MM.1S (cell line): ENCODE data around the gene CHST2.

ENCODE experiments used
- DNase-seq: peaks from one replicate; pipeline ENCODE4 v3.0.0-alpha.2; 2015
- H2AFZ ChIP-seq: fragments of 300-600 bp; sonication (generic); 2 replicates; pipeline ENCODE4 v1.6.0; 2016; ENCODE audit warnings: antibody characterized with exemption, low read length
- H3F3A ChIP-seq: fragments of 300-600 bp; sonication (generic); 2 replicates; pipeline ENCODE4 v1.6.1; 2016; ENCODE audit warnings: mild to moderate bottlenecking, antibody characterized with exemption, low read length, moderate library complexity, mixed read lengths; ENCODE audit not compliant: insufficient read depth
- H3K27ac ChIP-seq: fragments of 300-600 bp; sonication (generic); 2 replicates; pipeline ENCODE4 v1.5.1; 2016; ENCODE audit warnings: mild to moderate bottlenecking, low read length
- H3K27me3 ChIP-seq: fragments of 300-600 bp; sonication (generic); replicated peaks from 2 replicates; pipeline ENCODE4 v1.6.0; 2016; ENCODE audit warnings: low read length; ENCODE audit not compliant: insufficient read depth
- H3K36me3 ChIP-seq: fragments of 300-600 bp; sonication (generic); replicated peaks from 2 replicates; pipeline ENCODE4 v1.6.1; 2016; ENCODE audit warnings: mild to moderate bottlenecking, low read length, mixed read lengths; ENCODE audit not compliant: insufficient read depth
- H3K4me1 ChIP-seq: fragments of 300-600 bp; sonication (generic); 2 replicates; pipeline ENCODE4 v1.6.1; 2016; ENCODE audit warnings: low read length, mixed read lengths
- H3K4me2 ChIP-seq: fragments of 300-600 bp; sonication (generic); 2 replicates; pipeline ENCODE4 v1.6.0; 2016; ENCODE audit warnings: low read depth, low read length
- H3K4me3 ChIP-seq: fragments of 300-600 bp; sonication (generic); 2 replicates; pipeline ENCODE4 v1.5.1; 2016; ENCODE audit warnings: low read length, mixed read lengths
- H3K79me2 ChIP-seq: fragments of 300-600 bp; sonication (generic); 2 replicates; pipeline ENCODE4 v1.6.1; 2016; ENCODE audit warnings: mixed run types, low read length, mixed read lengths
- H3K9ac ChIP-seq: fragments of 300-600 bp; sonication (generic); 2 replicates; pipeline ENCODE4 v1.6.1; 2016; ENCODE audit warnings: low read length, mixed read lengths
- H3K9me2 ChIP-seq: fragments of 300-600 bp; sonication (generic); replicated peaks from 2 replicates; pipeline ENCODE4 v1.6.1; 2016; ENCODE audit warnings: mild to moderate bottlenecking, low read length, mixed read lengths; ENCODE audit not compliant: insufficient read depth
- H3K9me3 ChIP-seq: fragments of 300-600 bp; sonication (generic); replicated peaks from 2 replicates; pipeline ENCODE4 v1.6.1; 2016; ENCODE audit warnings: mild to moderate bottlenecking, low read length, mixed read lengths; ENCODE audit not compliant: insufficient read depth
- H4K20me1 ChIP-seq: fragments of 300-600 bp; sonication (generic); 2 replicates; pipeline ENCODE4 v1.6.1; 2016; ENCODE audit warnings: mild to moderate bottlenecking, low read length, moderate library complexity, mixed read lengths; ENCODE audit not compliant: insufficient read depth
- EZH2 ChIP-seq: fragments of 300-600 bp; sonication (generic); optimal IDR thresholded peaks from 2 replicates; pipeline ENCODE3; 2017; ENCODE audit warnings: low read depth, mild to moderate bottlenecking, antibody characterized with exemption, low read length, mixed read lengths
- EZH2phosphoT487 ChIP-seq: fragments of 300-600 bp; sonication (generic); IDR thresholded peaks from 2 replicates; pipeline ENCODE4 v1.6.1; 2018; ENCODE audit warnings: antibody characterized with exemption, low read length
- TF ChIP-seq, protein P1 (sequence below): fragments of 300-600 bp; sonication (generic); IDR thresholded peaks from 2 replicates; pipeline ENCODE4 v1.5.1; 2016; ENCODE audit warnings: antibody characterized with exemption, low read length, mixed read lengths

CHST2 gene

DNA sequence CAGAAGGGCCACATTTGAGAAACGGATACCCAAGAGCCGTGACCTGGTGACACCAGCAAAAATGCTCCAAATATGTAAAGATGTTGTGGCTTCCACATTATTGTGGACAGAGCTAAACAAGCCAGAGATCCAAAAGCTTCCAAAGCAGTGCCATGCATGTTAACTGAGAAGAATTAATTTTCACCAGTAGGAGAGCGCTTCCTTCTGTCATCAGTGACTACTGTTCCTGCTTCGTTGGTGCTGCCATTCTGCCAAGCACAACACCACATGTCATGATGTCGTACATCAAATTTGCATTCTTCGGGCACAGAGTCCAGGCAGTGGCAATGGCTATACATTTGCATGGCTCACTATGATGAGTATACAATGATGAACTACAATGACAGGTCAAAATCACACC, 19.1 kb upstream of the CHST2 start:
- Histone ChIP-seq H3F3A (no peaks in the 10 kb centered on the region), H3K9me3 (no peaks in the 10 kb centered on the region)

DNA sequence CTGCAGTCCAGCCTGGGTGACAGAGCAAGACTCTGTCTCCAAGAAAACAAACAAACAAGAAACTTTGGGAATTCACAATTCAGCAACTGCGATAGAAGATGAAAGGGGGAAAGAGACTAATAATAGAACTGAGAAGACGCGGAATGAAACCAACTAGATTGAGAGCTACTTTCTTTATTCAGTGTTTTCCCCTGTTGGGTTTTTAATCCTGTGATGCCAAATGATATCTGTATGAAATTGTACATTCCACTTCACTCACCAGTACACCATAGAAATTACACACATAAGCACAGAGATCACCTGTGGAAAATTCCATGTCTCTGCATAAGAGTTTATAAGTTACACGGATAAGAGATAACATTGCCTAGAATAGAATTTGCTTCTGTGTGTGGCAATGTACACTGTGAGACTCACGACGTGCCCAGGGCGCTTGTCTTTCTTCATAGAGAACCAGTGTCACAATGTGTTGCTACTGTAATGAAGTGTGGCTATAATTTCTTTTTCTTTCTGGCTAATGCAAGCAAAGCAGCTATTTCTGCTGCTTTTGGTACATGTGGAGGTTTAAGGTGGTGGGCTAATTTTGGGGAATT, 17.7 kb upstream of the CHST2 start:
- no peaks in the 10 kb centered on the region for H3K36me3 ChIP-seq
- no peaks in the 10 kb centered on the region for H3F3A ChIP-seq
- H3K27me3 ChIP-seq = no peaks in the 10 kb centered on the region
- H3K9me2 ChIP-seq = no peaks in the 10 kb centered on the region
- H3K9me3 ChIP-seq = no peaks in the 10 kb centered on the region
- no peaks in the 10 kb centered on the region for H4K20me1 ChIP-seq
- no peak overlapping the region for H3K27ac ChIP-seq
- H3K4me3 ChIP-seq = no peak overlapping the region
- no peaks in the 10 kb centered on the region for H3K4me1 ChIP-seq
- no peak overlapping the region for H3K4me2 ChIP-seq
- H3K79me2 ChIP-seq = no peaks in the 10 kb centered on the region
- TF ChIP-seq EZH2phosphoT487 = no peak
- TF ChIP-seq, protein P1, sequence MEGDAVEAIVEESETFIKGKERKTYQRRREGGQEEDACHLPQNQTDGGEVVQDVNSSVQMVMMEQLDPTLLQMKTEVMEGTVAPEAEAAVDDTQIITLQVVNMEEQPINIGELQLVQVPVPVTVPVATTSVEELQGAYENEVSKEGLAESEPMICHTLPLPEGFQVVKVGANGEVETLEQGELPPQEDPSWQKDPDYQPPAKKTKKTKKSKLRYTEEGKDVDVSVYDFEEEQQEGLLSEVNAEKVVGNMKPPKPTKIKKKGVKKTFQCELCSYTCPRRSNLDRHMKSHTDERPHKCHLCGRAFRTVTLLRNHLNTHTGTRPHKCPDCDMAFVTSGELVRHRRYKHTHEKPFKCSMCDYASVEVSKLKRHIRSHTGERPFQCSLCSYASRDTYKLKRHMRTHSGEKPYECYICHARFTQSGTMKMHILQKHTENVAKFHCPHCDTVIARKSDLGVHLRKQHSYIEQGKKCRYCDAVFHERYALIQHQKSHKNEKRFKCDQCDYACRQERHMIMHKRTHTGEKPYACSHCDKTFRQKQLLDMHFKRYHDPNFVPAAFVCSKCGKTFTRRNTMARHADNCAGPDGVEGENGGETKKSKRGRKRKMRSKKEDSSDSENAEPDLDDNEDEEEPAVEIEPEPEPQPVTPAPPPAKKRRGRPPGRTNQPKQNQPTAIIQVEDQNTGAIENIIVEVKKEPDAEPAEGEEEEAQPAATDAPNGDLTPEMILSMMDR = no peak
- TF ChIP-seq EZH2 = no peak
- DNase-seq = no peak
- H3K9ac ChIP-seq = no peak overlapping the region
- H2AFZ ChIP-seq = no peak overlapping the region

More for the DNA sequence above, 19.1 kb upstream of the CHST2 start:
- TF ChIP-seq EZH2 = no peak
- H3K27me3 ChIP-seq = no peaks in the 10 kb centered on the region
- no peak overlapping the region for H3K9ac ChIP-seq
- H3K27ac ChIP-seq = no peak overlapping the region
- H3K79me2 ChIP-seq = no peaks in the 10 kb centered on the region
- H3K4me2 ChIP-seq = no peak overlapping the region
- H2AFZ ChIP-seq = no peak overlapping the region
- no peaks in the 10 kb centered on the region for H4K20me1 ChIP-seq
- no peak for DNase-seq
- H3K4me1 ChIP-seq = no peaks in the 10 kb centered on the region
- H3K4me3 ChIP-seq = no peak overlapping the region
- H3K36me3 ChIP-seq = no peaks in the 10 kb centered on the region
- no peaks in the 10 kb centered on the region for H3K9me2 ChIP-seq

DNA sequence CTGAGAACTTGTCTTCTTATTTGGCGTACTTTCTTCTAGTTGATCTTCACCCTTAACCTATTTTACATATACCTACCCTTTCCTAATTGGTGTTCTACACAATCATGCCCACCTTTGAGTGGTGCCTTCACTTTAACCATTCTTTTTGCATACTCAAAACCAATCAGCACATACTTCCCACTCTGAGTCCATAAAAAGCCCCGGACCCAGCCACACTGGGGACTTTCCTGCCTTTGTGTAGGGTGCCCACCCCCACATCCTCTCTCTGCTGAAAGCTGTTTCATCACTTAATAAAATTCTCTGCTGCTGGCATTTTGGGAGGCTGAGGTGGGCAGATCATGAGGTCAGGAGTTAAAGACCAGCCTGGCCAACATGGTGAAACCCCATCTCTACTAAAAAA, 15.9 kb upstream of the CHST2 start:
- Histone ChIP-seq H3K4me3 (no peak overlapping the region), H3K36me3 (no peaks in the 10 kb centered on the region), H4K20me1 (no peaks in the 10 kb centered on the region), H3K4me1 (no peaks in the 10 kb centered on the region), H3K27ac (no peak overlapping the region), H3K9me2 (no peaks in the 10 kb centered on the region), H3F3A (no peaks in the 10 kb centered on the region), H3K4me2 (no peak overlapping the region), H3K9ac (no peak overlapping the region), H2AFZ (no peak overlapping the region), H3K79me2 (no peaks in the 10 kb centered on the region), H3K9me3 (no peaks in the 10 kb centered on the region), H3K27me3 (no peaks in the 10 kb centered on the region)
- DNase-seq = no peak
- no peak for TF ChIP-seq EZH2
- TF ChIP-seq, protein P1 = no peak
- TF ChIP-seq EZH2phosphoT487 = no peak

DNA sequence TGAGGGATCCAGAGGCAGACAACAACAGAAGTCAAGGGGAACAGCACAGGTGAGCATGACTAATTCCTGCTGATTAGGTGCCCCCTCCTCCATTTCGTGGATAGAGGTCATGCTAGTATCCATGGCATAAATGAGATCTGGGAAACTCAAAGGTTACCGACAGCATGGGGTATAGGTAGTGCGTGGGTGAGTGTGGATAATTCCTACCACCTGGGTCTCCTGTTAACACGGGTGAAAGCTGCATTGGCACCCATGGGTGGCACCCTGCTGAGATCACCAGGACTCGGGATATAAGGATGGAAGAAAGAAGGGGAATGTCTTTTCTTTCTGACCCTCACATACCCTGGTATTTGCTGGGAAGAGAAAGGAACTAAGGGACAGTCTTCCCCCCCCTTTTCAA, 14.4 kb upstream of the CHST2 start:
- Histone ChIP-seq H3K27me3 (no peaks in the 10 kb centered on the region), H3K79me2 (no peaks in the 10 kb centered on the region), H4K20me1 (no peaks in the 10 kb centered on the region), H3K27ac (no peak overlapping the region), H3K9ac (no peak overlapping the region), H3K4me3 (no peak overlapping the region), H2AFZ (no peak overlapping the region), H3K4me2 (no peak overlapping the region), H3K4me1 (no peaks in the 10 kb centered on the region), H3K9me2 (no peaks in the 10 kb centered on the region), H3K36me3 (no peaks in the 10 kb centered on the region), H3F3A (no peaks in the 10 kb centered on the region), H3K9me3 (no peaks in the 10 kb centered on the region)
- TF ChIP-seq, protein P1 = no peak
- TF ChIP-seq EZH2 = no peak
- TF ChIP-seq EZH2phosphoT487 = no peak
- no peak for DNase-seq
